Muscle of arm (tissue), 12 donors: Measurements from ENCODE around the gene ATG5. TPM values are rescaled to one million over a fixed set of nuclear protein-coding genes. Genes with fewer than 3 reads are reported as not detected.

Experiments
- DNase-seq: peaks from one replicate; pipeline ENCODE4 v3.0.0-alpha.2; 2013
- polyA plus RNA-seq, 12 donors: library from polyadenylated mRNA; unstranded; fragments of 120-200 nt; gene quantifications; one replicate each; pipeline ENCODE4 v1.2.1, GENCODE V29; 2013; ENCODE audit not compliant: insufficient read length in 12 of 12

The ATG5 gene
- polyA plus RNA-seq, 12 donors, result 20.7 to 37.2 (median 29.0) TPM; not detected in 1

- no peak for DNase-seq
Observed at GRCh38 chr6:106183430-106183829, 142.1 kb downstream of the ATG5 start.

- no peak for DNase-seq
Observed at GRCh38 chr6:106182455-106182854, 143.1 kb downstream of the ATG5 start.

GRCh38 chr6:106181664-106182418, 143.7 kb downstream of the ATG5 start:
- DNase-seq, result no peak

GRCh38 chr6:106180208-106180607, 145.4 kb downstream of the ATG5 start:
- no peak for DNase-seq

GRCh38 chr6:106178900-106179299, 146.7 kb downstream of the ATG5 start:
- DNase-seq, result no peak

- DNase-seq, result no peak
Observed at GRCh38 chr6:106177786-106178185, 147.8 kb downstream of the ATG5 start.

- DNase-seq, result no peak
Observed at GRCh38 chr6:106173124-106173879, 152.3 kb downstream of the ATG5 start.

- DNase-seq, result no peak
Observed at GRCh38 chr6:106170030-106170791, 155.3 kb downstream of the ATG5 start.

- no peak for DNase-seq
Observed at GRCh38 chr6:106169517-106169916, 156.0 kb downstream of the ATG5 start.

- no peak for DNase-seq
Observed at GRCh38 chr6:106168097-106168888, 157.3 kb downstream of the ATG5 start.

- DNase-seq, result no peak
Observed at GRCh38 chr6:106167096-106167814, 158.3 kb downstream of the ATG5 start.

GRCh38 chr6:106165885-106166485, 159.6 kb downstream of the ATG5 start:
- no peak for DNase-seq

GRCh38 chr6:106163966-106164877, 161.3 kb downstream of the ATG5 start:
- DNase-seq, result peak; percentile 48

- DNase-seq, result peak; percentile 31
Observed at GRCh38 chr6:106163446-106163965, 162.1 kb downstream of the ATG5 start.

- DNase-seq, result no peak
Observed at GRCh38 chr6:106162921-106163320, 162.6 kb downstream of the ATG5 start.

GRCh38 chr6:106161893-106162292, 163.7 kb downstream of the ATG5 start:
- DNase-seq, result no peak

- no peak for DNase-seq
Observed at GRCh38 chr6:106161311-106161874, 164.2 kb downstream of the ATG5 start.

GRCh38 chr6:106160189-106160588, 165.4 kb downstream of the ATG5 start:
- no peak for DNase-seq

- no peak for DNase-seq
Observed at GRCh38 chr6:106159531-106159940, 166.0 kb downstream of the ATG5 start.
